Measurements from ENCODE around the gene DHRS9. TPM values are rescaled to one million over a fixed set of nuclear protein-coding genes. Genes with fewer than 3 reads are reported as not detected.

Gene DHRS9
- under 1 TPM in 3 of 4 donors, not detected in 1; 0.27 to 0.79 (median 0.49) TPM for total RNA-seq
- polyA plus RNA-seq = under 1 TPM in 2 of 3 donors, not detected in 1; 0.04 to 0.09 TPM
- long read RNA-seq, donor 1 = 0 reads
- long read RNA-seq, donor 2 = 0 reads

- no peak for DNase-seq
- TF ChIP-seq CTCF (IDR thresholded peaks at IDR 0.05) = no peak
- no peak for ATAC-seq
- intact Hi-C loops (cut with DNase I) = no loop called here
- Histone ChIP-seq H3K9me3 (no peaks in the 10 kb centered on the region), H3K36me3 (ENCODE audit: insufficient read depth in 1 of 2, low read depth in 1 of 2) (no peaks in the 10 kb centered on the region), H3K4me1 (no peaks in the 10 kb centered on the region), H3K27me3 (ENCODE audit: insufficient read depth in 3 of 3, low read length in 2 of 3) (no peaks in the 10 kb centered on the region), H3K27ac (no peak within 1 kb of the TSS), H3K4me3 (no peak within 1 kb of the TSS)
- 66 to 73% (median 70%) methylated on average over 5 of the region's 5 CpGs for whole genome bisulfite sequencing, 3 donors
Measured at GRCh38 chr2:169069341-169069740, at the start of gene DHRS9. Gene DHRS9, plus strand, starts transcription at chr2:169069563. Its CDS starts 12,019 bp downstream, at chr2:169081582.

GRCh38 chr2:169023161-169023560, 46.2 kb upstream of the DHRS9 start:
- Histone ChIP-seq H3K27ac (no peak overlapping the region), H3K4me1 (no peaks in the 10 kb centered on the region), H3K36me3 (ENCODE audit: insufficient read depth in 1 of 2, low read depth in 1 of 2) (no peaks in the 10 kb centered on the region), H3K4me3 (no peak overlapping the region), H3K9me3 (no peaks in the 10 kb centered on the region), H3K27me3 (ENCODE audit: insufficient read depth in 3 of 3, low read length in 2 of 3) (no peaks in the 10 kb centered on the region)
- ATAC-seq (no peak), DNase-seq (no peak)
- intact Hi-C loops (cut with DNase I) = no loop called here
- WGBS, 3 donors = 41 to 44% (median 42%) methylated on average over 3 of the region's 3 CpGs
- TF ChIP-seq CTCF (IDR thresholded peaks at IDR 0.05) = no peak

- Histone ChIP-seq H3K4me1 (no peaks in the 10 kb centered on the region), H3K9me3 (no peaks in the 10 kb centered on the region), H3K27me3 (ENCODE audit: insufficient read depth in 3 of 3, low read length in 2 of 3) (no peaks in the 10 kb centered on the region), H3K36me3 (ENCODE audit: insufficient read depth in 1 of 2, low read depth in 1 of 2) (no peaks in the 10 kb centered on the region), H3K27ac (no peak overlapping the region), H3K4me3 (no peak overlapping the region)
- ATAC-seq (no peak), DNase-seq (no peak)
- intact Hi-C loops (cut with DNase I) = no loop called here
- 50 to 68% (median 65%) methylated on average over 1 of the region's 1 CpG for WGBS, 3 donors
- TF ChIP-seq CTCF (IDR thresholded peaks at IDR 0.05) = no peak
Measured at GRCh38 chr2:169026056-169026455, 43.3 kb upstream of the DHRS9 start.

- intact Hi-C loops (cut with DNase I) = no loop called here
- no peak for ATAC-seq
- no peak for DNase-seq
- Histone ChIP-seq H3K27ac (no peak overlapping the region), H3K4me3 (no peak overlapping the region), H3K27me3 (ENCODE audit: insufficient read depth in 3 of 3, low read length in 2 of 3) (no peaks in the 10 kb centered on the region), H3K36me3 (ENCODE audit: insufficient read depth in 1 of 2, low read depth in 1 of 2) (no peaks in the 10 kb centered on the region), H3K9me3 (no peaks in the 10 kb centered on the region), H3K4me1 (no peaks in the 10 kb centered on the region)
- 80 to 86% (median 83%) methylated on average over 3 of the region's 3 CpGs for WGBS, 3 donors
- TF ChIP-seq CTCF (IDR thresholded peaks at IDR 0.05) = no peak
Measured at GRCh38 chr2:169027234-169027633, 42.1 kb upstream of the DHRS9 start.

- 89 to 94% (median 91%) methylated on average over 5 of the region's 5 CpGs for WGBS, 3 donors
- no peaks in the 10 kb centered on the region for H3K4me1 ChIP-seq
- H3K36me3 ChIP-seq (ENCODE audit: insufficient read depth in 1 of 2, low read depth in 1 of 2) = no peaks in the 10 kb centered on the region
- no peak overlapping the region for H3K4me3 ChIP-seq
- no peaks in the 10 kb centered on the region for H3K27me3 ChIP-seq (ENCODE audit: insufficient read depth in 3 of 3, low read length in 2 of 3)
- ATAC-seq (no peak), DNase-seq (no peak)
- no peak overlapping the region for H3K27ac ChIP-seq
- no peak for TF ChIP-seq CTCF (IDR thresholded peaks at IDR 0.05)
- no peaks in the 10 kb centered on the region for H3K9me3 ChIP-seq
- intact Hi-C loops (cut with DNase I) = no loop called here
Measured at GRCh38 chr2:169029341-169029740, 40.0 kb upstream of the DHRS9 start.
